Amniotic epithelial cell (primary cell): Measurements from ENCODE around the gene RFWD3.
A peak's percentile ranks its signal among the peaks of the same experiment; 100 is the strongest.

ENCODE experiments used
- DNase-seq: peaks from one replicate; pipeline ENCODE4 v3.0.0-alpha.2; 2010; ENCODE audit warnings: low read depth

RFWD3 gene

DNA sequence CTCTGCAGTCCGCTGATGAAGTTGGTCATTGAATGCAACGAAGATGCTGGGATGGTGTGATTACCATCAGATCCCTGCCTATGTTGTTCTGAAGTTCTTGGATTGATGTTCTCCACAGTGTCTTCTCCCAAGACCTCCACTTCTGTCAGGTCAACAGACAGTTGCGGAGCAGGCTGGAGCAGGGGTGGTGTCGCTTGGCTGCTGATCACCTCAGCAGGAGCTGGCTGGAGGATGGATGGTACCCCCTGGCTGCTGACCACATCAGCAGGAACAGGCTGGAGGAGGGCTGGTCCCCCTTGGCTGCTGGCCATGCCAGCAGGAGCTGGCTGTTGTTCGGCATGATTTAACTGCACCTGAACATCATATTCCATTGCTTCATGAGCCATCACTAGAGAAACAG lies 5.6 kb downstream of the RFWD3 start:
- no peak for DNase-seq

DNA sequence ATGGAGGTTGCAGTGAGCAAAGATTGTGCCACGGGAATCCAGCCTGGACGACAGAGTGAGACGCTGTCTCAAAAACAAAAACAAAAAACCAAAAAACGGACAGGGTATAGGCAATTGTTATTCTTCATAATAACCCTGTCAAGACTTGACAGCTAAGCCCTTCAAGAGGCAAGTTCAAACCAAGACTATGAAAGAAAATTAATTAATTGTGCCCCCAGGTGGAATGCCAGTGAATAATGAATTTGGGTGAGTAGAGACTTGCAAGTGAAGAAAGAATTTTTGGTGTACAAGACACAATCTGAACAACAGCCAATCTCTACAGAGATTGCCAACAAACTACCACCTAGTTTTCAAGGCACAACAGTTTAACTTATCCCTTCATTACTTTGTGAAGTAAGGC lies 6.3 kb downstream of the RFWD3 start:
- DNase-seq = no peak

GRCh38 chr16:74659041-74659440 lies 7.6 kb downstream of the RFWD3 start:
- no peak for DNase-seq

- DNase-seq = no peak
Observed at GRCh38 chr16:74657870-74658642, 8.6 kb downstream of the RFWD3 start.

DNA sequence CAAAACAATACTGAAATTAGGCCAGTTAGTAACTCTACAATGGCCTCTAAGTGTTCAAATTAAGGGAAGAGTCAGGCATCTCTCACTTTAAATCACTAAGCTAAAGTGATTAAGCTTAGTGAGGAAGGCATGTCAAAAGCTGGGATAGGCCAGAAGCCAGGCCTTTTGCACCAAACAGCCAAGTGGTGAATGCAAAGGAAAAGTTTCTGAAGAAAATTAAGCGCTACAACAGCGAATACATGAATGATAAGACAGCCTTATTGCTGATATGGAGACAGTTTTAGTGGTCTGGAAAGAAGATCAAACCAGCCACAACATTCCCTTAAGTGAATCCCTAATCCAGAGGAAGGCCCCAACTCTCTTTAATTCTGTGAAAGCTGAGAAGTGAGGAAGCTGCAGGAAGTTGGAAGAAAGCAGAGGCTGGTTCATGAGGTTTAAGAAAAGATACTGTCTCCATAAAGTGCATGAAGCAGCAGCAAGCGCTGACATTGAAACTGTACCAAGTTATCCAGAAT lies 12.1 kb downstream of the RFWD3 start:
- DNase-seq = no peak

GRCh38 chr16:74652883-74653282 lies 13.8 kb downstream of the RFWD3 start:
- DNase-seq = peak; percentile 33

DNA sequence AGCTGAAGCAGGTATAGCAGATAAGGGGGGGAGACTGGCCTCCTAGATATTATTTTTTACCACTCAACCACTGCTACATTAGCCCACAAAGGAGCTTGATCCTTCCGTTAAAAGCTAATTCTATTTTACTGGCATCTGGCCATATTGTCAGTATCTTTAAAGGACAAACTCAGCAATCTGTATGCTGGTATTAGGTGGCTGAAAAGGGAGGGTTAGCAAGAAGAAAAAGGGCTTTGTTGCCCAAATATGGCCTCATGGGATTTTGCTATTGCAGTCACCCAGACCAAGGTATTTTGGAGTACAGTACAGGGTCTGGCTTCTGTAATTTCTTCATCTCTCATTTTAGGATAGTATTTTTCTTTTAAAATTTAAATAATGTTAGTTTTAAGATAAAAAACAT lies 14.4 kb downstream of the RFWD3 start:
- DNase-seq = no peak

GRCh38 chr16:74651841-74652240 lies 14.8 kb downstream of the RFWD3 start:
- no peak for DNase-seq

GRCh38 chr16:74650966-74651567 lies 15.6 kb downstream of the RFWD3 start:
- DNase-seq = no peak

GRCh38 chr16:74649839-74650504 lies 16.7 kb downstream of the RFWD3 start:
- DNase-seq = no peak

DNA sequence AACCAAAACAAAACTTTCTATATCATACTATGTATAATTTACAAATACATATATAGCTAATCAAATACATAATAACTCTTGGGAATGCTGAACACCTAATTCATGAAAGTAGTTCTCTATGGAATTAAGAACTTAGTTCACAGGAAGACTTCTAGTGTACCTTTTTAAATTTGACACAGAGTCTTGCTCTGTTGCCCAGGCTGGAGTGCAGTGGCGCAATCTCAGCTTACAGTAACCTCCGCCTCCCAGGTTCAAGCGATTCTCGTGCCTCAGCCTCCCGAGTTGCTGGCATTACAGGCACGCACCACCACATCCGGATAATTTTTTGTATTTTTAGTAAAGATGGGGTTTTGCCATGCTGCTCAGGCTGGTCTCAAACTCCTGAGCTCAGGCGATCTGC lies 24.7 kb downstream of the RFWD3 start:
- no peak for DNase-seq

DNA sequence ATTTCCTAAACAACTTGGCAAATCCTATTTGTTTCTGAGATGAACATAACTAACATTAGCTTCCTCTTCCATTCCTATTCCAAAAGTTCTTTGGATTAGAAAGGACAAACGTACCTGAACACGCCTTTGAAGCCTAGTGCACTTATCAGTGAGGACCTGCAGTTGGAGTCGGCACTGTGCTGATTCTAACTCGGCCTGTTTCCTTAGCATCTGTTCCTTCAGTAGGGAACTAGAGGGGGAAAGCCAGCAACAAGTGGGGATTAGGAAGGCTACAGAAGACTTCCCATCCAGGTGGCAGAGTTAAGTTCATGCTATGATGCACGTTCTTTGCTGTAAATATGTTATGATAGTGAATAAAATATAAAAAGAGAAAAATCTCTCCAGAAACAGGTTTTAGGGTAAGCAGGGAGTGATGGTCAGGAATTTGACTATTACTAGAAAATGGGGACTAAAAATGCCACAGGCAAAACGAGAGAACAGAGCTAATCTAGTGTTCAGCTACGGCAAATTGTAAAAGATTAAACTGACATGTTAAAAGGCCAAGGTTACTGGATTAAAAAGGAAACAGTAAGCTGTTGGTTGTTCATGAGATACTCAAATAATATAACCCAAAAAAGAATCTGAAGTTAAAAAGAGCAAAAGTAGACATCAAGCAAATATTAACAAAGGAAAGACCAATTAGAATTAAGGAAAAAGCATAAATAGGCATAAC lies 28.8 kb downstream of the RFWD3 start:
- DNase-seq = no peak

- no peak for DNase-seq
Observed at GRCh38 chr16:74635303-74635702, 31.4 kb downstream of the RFWD3 start.

DNA sequence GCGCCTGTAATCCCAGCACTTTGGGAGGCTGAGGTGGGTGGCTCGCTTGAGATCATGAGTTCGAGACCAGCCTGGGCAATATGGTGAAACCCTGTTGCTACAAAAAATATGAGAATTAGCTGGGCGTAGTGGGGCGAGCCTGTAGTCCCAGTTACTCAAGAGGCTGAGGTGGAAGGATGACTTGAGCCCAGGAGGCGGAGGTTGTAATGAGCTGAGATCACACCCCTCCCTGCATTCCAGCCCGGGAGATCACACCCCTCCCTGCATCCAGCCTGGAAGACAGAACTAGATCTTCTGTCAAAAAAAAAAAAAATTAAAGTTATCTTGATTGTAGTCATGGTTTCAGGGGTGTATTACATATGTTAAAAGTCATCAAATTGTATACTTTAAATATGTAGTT lies 33.0 kb downstream of the RFWD3 start:
- no peak for DNase-seq

GRCh38 chr16:74627506-74628220 lies 39.0 kb downstream of the RFWD3 start:
- no peak for DNase-seq

DNA sequence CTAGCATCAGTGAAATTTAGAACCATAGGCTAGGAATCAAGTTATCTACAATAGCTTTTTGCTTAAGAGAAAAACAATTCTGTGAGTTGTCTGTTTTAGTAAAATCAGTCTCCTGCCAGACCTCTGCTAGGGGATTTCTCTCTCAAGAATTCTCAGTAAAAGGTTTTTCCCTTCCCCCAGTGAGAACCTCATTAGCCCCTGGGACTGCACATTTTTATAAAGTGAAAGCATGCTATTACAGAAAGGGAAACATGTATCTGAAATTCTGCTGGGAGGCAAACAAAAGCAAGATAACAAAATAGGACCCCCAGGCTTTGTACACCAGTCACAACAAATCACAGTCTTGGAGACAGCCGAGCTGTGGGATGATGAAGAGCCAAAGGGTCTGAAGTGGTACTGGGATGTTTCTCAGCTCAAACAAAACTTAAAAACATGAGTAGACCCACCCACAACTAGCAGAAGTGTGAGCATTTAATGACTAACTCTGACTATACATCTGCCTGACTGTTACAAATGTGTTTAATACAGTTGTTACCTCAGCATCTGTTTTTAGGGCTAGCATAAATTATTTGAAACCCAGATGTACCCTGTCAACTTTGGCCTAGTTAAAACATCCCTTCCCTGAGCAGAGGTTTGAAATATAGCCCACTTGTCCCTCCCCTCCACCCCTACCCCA lies 39.8 kb downstream of the RFWD3 start:
- peak; percentile 23 for DNase-seq

DNA sequence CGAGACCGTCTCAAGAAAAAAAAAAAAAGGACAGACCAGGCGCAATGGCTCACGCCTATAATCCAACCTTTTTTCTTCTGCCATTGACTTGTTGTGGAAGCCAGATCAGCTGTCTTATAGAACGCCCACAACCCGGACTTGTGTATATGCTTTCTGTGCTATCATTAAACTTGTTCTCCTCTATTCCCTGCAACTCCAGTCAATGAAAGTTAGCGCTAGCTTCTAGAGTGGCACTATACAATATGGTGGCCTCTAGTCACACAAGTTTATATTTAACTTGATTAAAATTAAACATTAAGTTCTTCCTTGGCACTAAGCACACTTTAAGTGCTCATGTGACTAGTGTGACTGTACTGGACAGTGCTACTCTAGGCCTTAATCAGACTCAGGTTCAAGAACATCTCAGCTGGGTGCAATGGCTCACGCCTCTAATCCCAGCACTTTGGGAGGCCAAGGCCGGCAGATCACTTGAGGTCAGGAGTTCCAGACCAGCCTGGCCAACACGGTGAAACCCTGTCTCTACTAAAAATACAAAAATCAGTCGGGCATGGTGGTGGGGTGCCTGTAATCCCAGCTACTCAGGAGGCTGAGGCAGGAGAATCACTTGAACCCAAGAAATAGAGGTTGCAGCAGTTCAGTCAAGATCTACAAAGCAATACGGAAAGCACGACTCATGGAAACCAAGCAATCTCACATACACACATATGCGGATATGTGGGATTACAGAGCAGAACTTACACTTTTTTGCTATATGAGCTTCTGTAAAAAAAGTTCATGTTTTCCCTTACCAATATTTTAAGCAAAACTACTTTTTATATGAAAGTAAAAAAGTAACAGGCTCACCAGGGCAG lies 41.0 kb downstream of the RFWD3 start:
- DNase-seq = no peak

GRCh38 chr16:74623839-74624235 lies 42.8 kb downstream of the RFWD3 start:
- no peak for DNase-seq

GRCh38 chr16:74623214-74623838 lies 43.4 kb downstream of the RFWD3 start:
- peak; percentile 59 for DNase-seq

DNA sequence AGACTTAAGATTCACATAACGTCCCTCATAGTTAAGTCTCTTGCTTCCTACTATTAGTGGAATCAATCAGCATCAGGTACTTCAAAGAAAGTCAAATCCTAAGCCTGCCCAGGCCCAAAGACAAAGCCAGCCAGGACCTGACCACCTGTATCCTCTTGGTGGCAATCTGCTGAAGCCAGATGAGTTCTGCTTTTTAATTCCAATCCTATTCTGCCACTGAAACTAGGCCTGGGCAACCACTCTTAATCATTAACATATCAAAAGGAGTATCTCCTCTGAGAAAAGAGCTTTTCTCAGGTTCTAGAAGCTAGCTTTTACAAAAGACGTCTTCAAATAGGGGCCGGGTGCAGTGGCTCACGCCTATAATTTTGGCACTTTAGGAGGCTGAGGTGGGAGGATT lies 44.7 kb downstream of the RFWD3 start:
- DNase-seq = no peak
